Liver (tissue), 9 donors: ENCODE data around the gene ARL4A. TPM values are rescaled to one million over a fixed set of nuclear protein-coding genes. Genes with fewer than 3 reads are reported as not detected.

Source experiments
- DNase-seq: peaks from one replicate; pipeline ENCODE4 v3.0.0-alpha.2; 2017; ENCODE audit warnings: low spot score
- H3K27ac ChIP-seq, 2 donors: one replicate each; pipeline ENCODE4 v1.7.0; 2013; ENCODE audit warnings: inconsistent platforms in 2 of 2, low read length in 2 of 2, control low read depth in 1 of 2, low read depth in 1 of 2, mild to moderate bottlenecking in 1 of 2
- H3K27me3 ChIP-seq, 4 donors: one replicate each; pipeline versions ENCODE4 v1.6.1 to v1.7.0; 2013; ENCODE audit warnings: low read length in 3 of 4, inconsistent platforms in 1 of 4, mild to moderate bottlenecking in 1 of 4, moderate library complexity in 1 of 4; ENCODE audit not compliant: control insufficient read depth in 4 of 4, insufficient read depth in 4 of 4
- H3K36me3 ChIP-seq, 4 donors: one replicate each; pipeline versions ENCODE4 v1.6.1 to v1.7.0; 2013; ENCODE audit warnings: low read length in 3 of 4, mild to moderate bottlenecking in 3 of 4, low read depth in 1 of 4, moderate library complexity in 1 of 4; ENCODE audit not compliant: control insufficient read depth in 4 of 4, insufficient read depth in 3 of 4
- H3K4me1 ChIP-seq, 4 donors: one replicate each; pipeline versions ENCODE4 v1.6.1 to v1.7.0; 2013; ENCODE audit warnings: low read length in 3 of 4, mild to moderate bottlenecking in 3 of 4, moderate library complexity in 1 of 4; ENCODE audit not compliant: control insufficient read depth in 4 of 4, insufficient read depth in 4 of 4
- H3K4me3 ChIP-seq, 3 donors: one replicate each; pipeline versions ENCODE4 v1.6.1 to v1.7.0; 2013; ENCODE audit warnings: low read length in 3 of 3, control low read depth in 1 of 3, low read depth in 1 of 3, mild to moderate bottlenecking in 1 of 3
- H3K9ac ChIP-seq, 2 donors: one replicate each; pipeline ENCODE4 v1.7.0; 2013; ENCODE audit warnings: low read length in 2 of 2, mild to moderate bottlenecking in 2 of 2, moderate library complexity in 2 of 2, control low read depth in 1 of 2, low read depth in 1 of 2
- H3K9me3 ChIP-seq, 4 donors: one replicate each; pipeline versions ENCODE4 v1.6.1 to v1.7.0; 2013; ENCODE audit warnings: low read length in 3 of 4; ENCODE audit not compliant: control insufficient read depth in 4 of 4
- EGR1 ChIP-seq, 2 donors: IDR thresholded peaks; 2 replicates each; pipeline ENCODE4 v1.6.1; 2016 to 2018; ENCODE audit warnings: antibody characterized with exemption in 2 of 2, low read depth in 2 of 2
- FOXA1 ChIP-seq: IDR thresholded peaks from 2 replicates; pipeline ENCODE4 v1.6.1; 2016; ENCODE audit warnings: antibody characterized with exemption
- FOXA2 ChIP-seq: IDR thresholded peaks from 2 replicates; pipeline ENCODE4 v1.6.1; 2016; ENCODE audit warnings: antibody characterized with exemption
- GABPA ChIP-seq, 2 donors: IDR thresholded peaks in 1 of 2; conservative IDR thresholded peaks in 1 of 2; 2 replicates each; pipeline ENCODE4 v1.6.1; 2016; ENCODE audit warnings: antibody characterized with exemption in 2 of 2, mild to moderate bottlenecking in 1 of 2, moderate library complexity in 1 of 2
- HNF4A ChIP-seq, 2 donors: conservative IDR thresholded peaks; 2 replicates each; pipeline ENCODE4 v1.6.1; 2016; ENCODE audit warnings: antibody characterized with exemption in 2 of 2, mild to moderate bottlenecking in 2 of 2
- HNF4G ChIP-seq: IDR thresholded peaks from 2 replicates; pipeline ENCODE4 v1.6.1; 2016; ENCODE audit warnings: antibody characterized with exemption
- JUND ChIP-seq, 2 donors: IDR thresholded peaks; 2 replicates each; pipeline ENCODE4 v1.6.1; 2016; ENCODE audit warnings: antibody characterized with exemption in 2 of 2
- RAD21 ChIP-seq, 2 donors: IDR thresholded peaks; 2 replicates each; pipeline ENCODE4 v1.6.1; 2016; ENCODE audit warnings: antibody characterized with exemption in 2 of 2, mild to moderate bottlenecking in 2 of 2
- RXRA ChIP-seq, 2 donors: IDR thresholded peaks; 2 replicates each; pipeline ENCODE4 v1.6.1; 2017 to 2018; ENCODE audit warnings: antibody characterized with exemption in 2 of 2, mild to moderate bottlenecking in 1 of 2
- SP1 ChIP-seq: IDR thresholded peaks from 2 replicates; pipeline ENCODE4 v1.6.1; 2018; ENCODE audit warnings: antibody characterized with exemption, mild to moderate bottlenecking
- TAF1 ChIP-seq: conservative IDR thresholded peaks from 2 replicates; pipeline ENCODE4 v1.6.1; 2016; ENCODE audit warnings: antibody characterized with exemption, mild to moderate bottlenecking
- YY1 ChIP-seq: IDR thresholded peaks from 2 replicates; pipeline ENCODE4 v1.6.1; 2016; ENCODE audit warnings: antibody characterized with exemption, mild to moderate bottlenecking
- WGBS: extraction: QIAGEN DNeasy Blood & Tissue Kit; methylation state at CpG from one replicate; pipeline ENCODE4 v1.1.7; 2013; 5-methylcytosine and 5-hydroxymethylcytosine counted together
- polyA plus RNA-seq, 2 donors: library from polyadenylated mRNA; stranded (reverse) in 1 of 2; unstranded in 1 of 2; fragments of 200-250 nt in 1 of 2; fragments of >200 nt in 1 of 2; fragmentation: Nextera tagmentation in 1 of 2; extraction: Ambion mirVana in 1 of 2; gene quantifications; one replicate each; pipeline versions ENCODE4 v1.2.1 to v1.2.3, GENCODE V29; 2013 to 2015
- total RNA-seq, 2 donors: library from RNA; depleted of rRNA; stranded (reverse); fragments of >200 nt; gene quantifications; one replicate each; pipeline ENCODE4 v1.2.3, GENCODE V29; 2014
- TF ChIP-seq, protein P1 (sequence below): IDR thresholded peaks from 2 replicates; pipeline ENCODE4 v1.6.1; 2016; ENCODE audit warnings: antibody characterized with exemption, mild to moderate bottlenecking
- TF ChIP-seq, protein P2 (sequence below): IDR thresholded peaks from 2 replicates; pipeline ENCODE4 v1.6.1; 2016; ENCODE audit warnings: antibody characterized with exemption
- TF ChIP-seq, protein P3 (sequence below): IDR thresholded peaks from 2 replicates; pipeline ENCODE4 v1.6.1; 2016; ENCODE audit warnings: antibody characterized with exemption
- TF ChIP-seq, protein P4 (sequence below): fragments of 150-350 bp; IDR thresholded peaks from 2 replicates; pipeline ENCODE4 v1.5.1; 2017; ENCODE audit warnings: improper control_type of control experiment, low read depth, low read length; ENCODE audit not compliant: missing input control
- TF ChIP-seq, protein P5 (sequence below): IDR thresholded peaks from 2 replicates; pipeline ENCODE4 v1.6.1; 2016; ENCODE audit warnings: antibody characterized with exemption
- donor health status: healthy.
- donor health status: healthy.
- donor health status: healthy.
- donor health status: healthy.
- donor health status: healthy.

The ARL4A gene
- total and polyA plus RNA-seq, 4 donors, result 7.5 to 77.3 (median 16.0) TPM

DNA sequence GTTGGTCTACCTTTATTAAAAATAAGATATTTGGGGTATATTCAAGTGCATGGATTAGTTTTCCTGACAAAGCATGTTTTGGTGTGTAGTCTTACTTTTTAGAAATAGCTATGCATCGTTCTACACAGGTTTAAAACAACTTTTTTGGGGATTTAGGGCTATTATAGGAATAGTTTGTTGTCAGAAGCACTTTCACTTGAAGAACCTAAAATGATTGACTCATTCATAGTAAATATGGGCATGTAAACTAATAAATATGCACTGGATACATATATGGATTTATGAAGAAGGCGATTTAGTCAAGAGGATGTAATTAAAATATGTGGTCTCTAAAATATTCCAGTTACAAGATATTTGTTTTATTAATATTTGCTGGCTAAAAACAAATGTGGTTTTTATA lies 2.0 kb downstream of the ARL4A start:
- H3K9ac ChIP-seq, result no peak overlapping the region
- H3K36me3 ChIP-seq, result no peaks in the 10 kb centered on the region
- no peak for TF ChIP-seq JUND (IDR thresholded peaks at IDR 0.05)
- no peak for TF ChIP-seq RXRA (IDR thresholded peaks at IDR 0.05)
- TF ChIP-seq YY1, result no peak
- no peak for TF ChIP-seq FOXA2
- no peak for TF ChIP-seq TAF1
- no peak for TF ChIP-seq GABPA (IDR thresholded peaks at IDR 0.05 in 1 of 2, conservative IDR thresholded peaks at IDR 0.05 in 1 of 2)
- TF ChIP-seq, protein P1, sequence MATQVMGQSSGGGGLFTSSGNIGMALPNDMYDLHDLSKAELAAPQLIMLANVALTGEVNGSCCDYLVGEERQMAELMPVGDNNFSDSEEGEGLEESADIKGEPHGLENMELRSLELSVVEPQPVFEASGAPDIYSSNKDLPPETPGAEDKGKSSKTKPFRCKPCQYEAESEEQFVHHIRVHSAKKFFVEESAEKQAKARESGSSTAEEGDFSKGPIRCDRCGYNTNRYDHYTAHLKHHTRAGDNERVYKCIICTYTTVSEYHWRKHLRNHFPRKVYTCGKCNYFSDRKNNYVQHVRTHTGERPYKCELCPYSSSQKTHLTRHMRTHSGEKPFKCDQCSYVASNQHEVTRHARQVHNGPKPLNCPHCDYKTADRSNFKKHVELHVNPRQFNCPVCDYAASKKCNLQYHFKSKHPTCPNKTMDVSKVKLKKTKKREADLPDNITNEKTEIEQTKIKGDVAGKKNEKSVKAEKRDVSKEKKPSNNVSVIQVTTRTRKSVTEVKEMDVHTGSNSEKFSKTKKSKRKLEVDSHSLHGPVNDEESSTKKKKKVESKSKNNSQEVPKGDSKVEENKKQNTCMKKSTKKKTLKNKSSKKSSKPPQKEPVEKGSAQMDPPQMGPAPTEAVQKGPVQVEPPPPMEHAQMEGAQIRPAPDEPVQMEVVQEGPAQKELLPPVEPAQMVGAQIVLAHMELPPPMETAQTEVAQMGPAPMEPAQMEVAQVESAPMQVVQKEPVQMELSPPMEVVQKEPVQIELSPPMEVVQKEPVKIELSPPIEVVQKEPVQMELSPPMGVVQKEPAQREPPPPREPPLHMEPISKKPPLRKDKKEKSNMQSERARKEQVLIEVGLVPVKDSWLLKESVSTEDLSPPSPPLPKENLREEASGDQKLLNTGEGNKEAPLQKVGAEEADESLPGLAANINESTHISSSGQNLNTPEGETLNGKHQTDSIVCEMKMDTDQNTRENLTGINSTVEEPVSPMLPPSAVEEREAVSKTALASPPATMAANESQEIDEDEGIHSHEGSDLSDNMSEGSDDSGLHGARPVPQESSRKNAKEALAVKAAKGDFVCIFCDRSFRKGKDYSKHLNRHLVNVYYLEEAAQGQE, result no peak
- TF ChIP-seq, protein P2, sequence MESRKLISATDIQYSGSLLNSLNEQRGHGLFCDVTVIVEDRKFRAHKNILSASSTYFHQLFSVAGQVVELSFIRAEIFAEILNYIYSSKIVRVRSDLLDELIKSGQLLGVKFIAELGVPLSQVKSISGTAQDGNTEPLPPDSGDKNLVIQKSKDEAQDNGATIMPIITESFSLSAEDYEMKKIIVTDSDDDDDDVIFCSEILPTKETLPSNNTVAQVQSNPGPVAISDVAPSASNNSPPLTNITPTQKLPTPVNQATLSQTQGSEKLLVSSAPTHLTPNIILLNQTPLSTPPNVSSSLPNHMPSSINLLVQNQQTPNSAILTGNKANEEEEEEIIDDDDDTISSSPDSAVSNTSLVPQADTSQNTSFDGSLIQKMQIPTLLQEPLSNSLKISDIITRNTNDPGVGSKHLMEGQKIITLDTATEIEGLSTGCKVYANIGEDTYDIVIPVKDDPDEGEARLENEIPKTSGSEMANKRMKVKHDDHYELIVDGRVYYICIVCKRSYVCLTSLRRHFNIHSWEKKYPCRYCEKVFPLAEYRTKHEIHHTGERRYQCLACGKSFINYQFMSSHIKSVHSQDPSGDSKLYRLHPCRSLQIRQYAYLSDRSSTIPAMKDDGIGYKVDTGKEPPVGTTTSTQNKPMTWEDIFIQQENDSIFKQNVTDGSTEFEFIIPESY, result no peak
- no peak for TF ChIP-seq FOXA1
- TF ChIP-seq, protein P3, sequence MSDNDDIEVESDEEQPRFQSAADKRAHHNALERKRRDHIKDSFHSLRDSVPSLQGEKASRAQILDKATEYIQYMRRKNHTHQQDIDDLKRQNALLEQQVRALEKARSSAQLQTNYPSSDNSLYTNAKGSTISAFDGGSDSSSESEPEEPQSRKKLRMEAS, result no peak
- no peak for TF ChIP-seq RAD21 (IDR thresholded peaks at IDR 0.05)
- TF ChIP-seq SP1, result no peak
- no peak for TF ChIP-seq EGR1 (IDR thresholded peaks at IDR 0.05; ENCODE audit: low read depth in 2 of 2)
- no peak for TF ChIP-seq HNF4A (conservative IDR thresholded peaks at IDR 0.05)
- no peak for TF ChIP-seq HNF4G
- TF ChIP-seq, protein P4, sequence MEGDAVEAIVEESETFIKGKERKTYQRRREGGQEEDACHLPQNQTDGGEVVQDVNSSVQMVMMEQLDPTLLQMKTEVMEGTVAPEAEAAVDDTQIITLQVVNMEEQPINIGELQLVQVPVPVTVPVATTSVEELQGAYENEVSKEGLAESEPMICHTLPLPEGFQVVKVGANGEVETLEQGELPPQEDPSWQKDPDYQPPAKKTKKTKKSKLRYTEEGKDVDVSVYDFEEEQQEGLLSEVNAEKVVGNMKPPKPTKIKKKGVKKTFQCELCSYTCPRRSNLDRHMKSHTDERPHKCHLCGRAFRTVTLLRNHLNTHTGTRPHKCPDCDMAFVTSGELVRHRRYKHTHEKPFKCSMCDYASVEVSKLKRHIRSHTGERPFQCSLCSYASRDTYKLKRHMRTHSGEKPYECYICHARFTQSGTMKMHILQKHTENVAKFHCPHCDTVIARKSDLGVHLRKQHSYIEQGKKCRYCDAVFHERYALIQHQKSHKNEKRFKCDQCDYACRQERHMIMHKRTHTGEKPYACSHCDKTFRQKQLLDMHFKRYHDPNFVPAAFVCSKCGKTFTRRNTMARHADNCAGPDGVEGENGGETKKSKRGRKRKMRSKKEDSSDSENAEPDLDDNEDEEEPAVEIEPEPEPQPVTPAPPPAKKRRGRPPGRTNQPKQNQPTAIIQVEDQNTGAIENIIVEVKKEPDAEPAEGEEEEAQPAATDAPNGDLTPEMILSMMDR, result no peak
- TF ChIP-seq, protein P5, sequence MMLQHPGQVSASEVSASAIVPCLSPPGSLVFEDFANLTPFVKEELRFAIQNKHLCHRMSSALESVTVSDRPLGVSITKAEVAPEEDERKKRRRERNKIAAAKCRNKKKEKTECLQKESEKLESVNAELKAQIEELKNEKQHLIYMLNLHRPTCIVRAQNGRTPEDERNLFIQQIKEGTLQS, result no peak
- no peaks in the 10 kb centered on the region for H3K27me3 ChIP-seq
- no peak overlapping the region for H3K4me3 ChIP-seq
- no peak overlapping the region for H3K27ac ChIP-seq
- peaks cover 0 to 17% (median 1%) of the 10 kb centered on the region in 4 donors for H3K4me1 ChIP-seq
- H3K9me3 ChIP-seq, result no peaks in the 10 kb centered on the region
- WGBS, result 80% methylated on average over 2 of the region's 2 CpGs
- DNase-seq, result no peak
